Activated CD8-positive, alpha-beta memory T cell treated with anti-CD3 and anti-CD28 coated beads, Interleukin-2, amount 10 ng/mL, durations not matched to agents 7 days and 5 days (primary cell): Measurements from ENCODE around the gene STAT4. TPM values are rescaled to one million over a fixed set of nuclear protein-coding genes. Genes with fewer than 3 reads are reported as not detected.

Experiments
- ATAC-seq: fragments of 150-1000 bp; cut with Tn5 transposase; one replicate; pipeline ENCODE4 v1.10.0; 2021; ENCODE audit warnings: moderate library complexity
- CTCF ChIA-PET: fragments of 350-600 bp; sonication (Branson Sonifier 250); formaldehyde crosslinking; loops from one replicate; lab custom pipeline; 2021; ENCODE audit warnings: antibody characterized with exemption; lab: Charles Lee
- DNase-seq: peaks from one replicate; pipeline ENCODE4 v3.0.0-alpha.2; 2020
- H3K27ac Mint-ChIP-seq: one replicate; pipeline ENCODE4 v1.8.0; 2021; ENCODE audit warnings: mild to moderate bottlenecking, mixed read lengths
- H3K27me3 Mint-ChIP-seq: one replicate; pipeline ENCODE4 v1.8.0; 2021; ENCODE audit warnings: mixed read lengths
- H3K36me3 Mint-ChIP-seq: one replicate; pipeline ENCODE4 v1.8.0; 2021; ENCODE audit warnings: mild to moderate bottlenecking, mixed read lengths
- H3K4me1 Mint-ChIP-seq: one replicate; pipeline ENCODE4 v1.8.0; 2021; ENCODE audit warnings: mixed read lengths
- H3K4me3 Mint-ChIP-seq: one replicate; pipeline ENCODE4 v1.8.0; 2021; ENCODE audit warnings: mild to moderate bottlenecking, moderate library complexity, mixed read lengths
- H3K9me3 Mint-ChIP-seq: one replicate; pipeline ENCODE4 v1.8.0; 2022; ENCODE audit warnings: low read depth, mixed read lengths
- total RNA-seq, 2 experiments: library from RNA; stranded (reverse); gene quantifications; one replicate each; pipeline ENCODE4 v1.2.3, GENCODE V29; 2021

The STAT4 gene
- total RNA-seq, 2 experiments from 2014 or later, result 101 to 109 TPM

DNA sequence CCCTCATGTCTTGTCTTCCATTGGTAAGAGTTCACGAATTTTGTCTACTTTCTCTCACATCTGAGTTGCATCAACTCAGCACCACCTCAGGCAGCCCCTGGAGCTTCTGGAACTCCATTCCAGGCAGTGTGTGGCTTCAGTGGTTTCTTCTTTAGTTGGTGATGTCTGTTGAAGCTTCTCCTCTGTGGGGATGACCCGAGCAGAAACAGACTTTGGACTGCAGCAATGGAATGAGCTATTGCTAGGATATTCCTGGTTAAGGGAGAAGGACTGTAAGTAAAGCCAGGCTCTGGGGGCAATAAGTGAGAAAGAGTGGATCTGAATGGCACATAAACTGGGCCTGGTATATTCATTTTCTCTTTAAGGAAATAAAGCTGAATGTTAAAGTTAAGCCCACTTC is 32.3 kb upstream of the STAT4 start:
- ATAC-seq, result no peak
- Mint-ChIP-seq H3K4me3 (no peak overlapping the region), H3K27me3 (no peaks in the 10 kb centered on the region), H3K27ac (no peak overlapping the region), H3K36me3 (peaks cover 2% of the 10 kb centered on the region), H3K4me1 (peaks cover 1% of the 10 kb centered on the region), H3K9me3 (no peaks in the 10 kb centered on the region)
- CTCF ChIA-PET, result interaction anchor here (1.3 to 1.6 kb wide), 2 partner anchors 10 to 28 kb away, joined by 4 to 5 read pairs; no protein-coding TSS in a partner anchor
- no peak for DNase-seq

DNA sequence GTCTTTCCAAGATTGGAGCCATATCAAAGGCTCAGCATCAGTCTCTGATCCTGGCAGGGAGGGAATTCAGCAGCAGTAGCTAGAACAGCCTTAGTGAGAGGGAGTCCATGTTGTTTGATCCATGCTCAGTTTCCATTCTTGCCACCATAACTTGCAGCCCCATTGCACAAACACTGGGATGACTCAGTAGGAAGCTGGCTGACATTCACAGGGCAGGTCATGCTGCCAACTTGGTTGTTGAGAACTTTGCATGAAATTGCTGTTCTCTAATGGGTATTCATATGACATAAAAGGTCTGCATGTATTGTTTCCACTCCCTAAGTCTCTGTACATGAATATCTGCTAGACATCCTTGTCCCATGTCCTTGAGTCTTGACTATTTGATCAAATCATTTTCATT is 29.9 kb upstream of the STAT4 start:
- ATAC-seq, result no peak

DNA sequence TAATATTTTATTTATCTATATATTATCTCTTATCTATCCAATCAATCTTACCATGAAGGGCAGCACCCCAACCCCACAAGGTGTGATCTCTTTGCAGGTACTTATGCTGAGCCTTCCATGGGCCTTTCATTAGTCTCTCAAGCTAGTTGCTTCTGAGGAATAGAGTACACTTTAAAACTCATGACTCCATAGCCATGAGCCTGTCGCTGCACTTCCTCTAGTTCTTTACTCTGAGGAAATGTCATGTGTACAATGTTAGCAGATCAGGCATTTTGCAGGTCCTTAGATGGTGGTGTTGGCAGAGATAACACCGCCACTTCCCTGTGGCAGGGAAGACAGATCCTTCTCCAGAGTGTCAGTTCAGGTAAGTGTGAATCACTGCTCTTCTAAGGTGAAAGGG is 29.5 kb upstream of the STAT4 start:
- H3K9me3 Mint-ChIP-seq, result no peaks in the 10 kb centered on the region
- H3K4me1 Mint-ChIP-seq, result peaks cover 16% of the 10 kb centered on the region
- H3K4me3 Mint-ChIP-seq, result no peak overlapping the region
- no peak overlapping the region for H3K27ac Mint-ChIP-seq
- no peak for ATAC-seq
- CTCF ChIA-PET, result interaction anchor here (1.9 kb wide), 1 partner anchor 25 kb away, joined by 6 read pairs; no protein-coding TSS in a partner anchor
- no peaks in the 10 kb centered on the region for H3K27me3 Mint-ChIP-seq
- H3K36me3 Mint-ChIP-seq, result peaks cover 2% of the 10 kb centered on the region
- no peak for DNase-seq

More for the DNA sequence above, 29.9 kb upstream of the STAT4 start:
- Mint-ChIP-seq H3K4me1 (peaks cover 12% of the 10 kb centered on the region), H3K27ac (no peak overlapping the region), H3K36me3 (peaks cover 2% of the 10 kb centered on the region), H3K4me3 (no peak overlapping the region), H3K9me3 (no peaks in the 10 kb centered on the region), H3K27me3 (no peaks in the 10 kb centered on the region)
- CTCF ChIA-PET, result interaction anchor here (1.9 kb wide), 1 partner anchor 25 kb away, joined by 6 read pairs; no protein-coding TSS in a partner anchor
- DNase-seq, result no peak

DNA sequence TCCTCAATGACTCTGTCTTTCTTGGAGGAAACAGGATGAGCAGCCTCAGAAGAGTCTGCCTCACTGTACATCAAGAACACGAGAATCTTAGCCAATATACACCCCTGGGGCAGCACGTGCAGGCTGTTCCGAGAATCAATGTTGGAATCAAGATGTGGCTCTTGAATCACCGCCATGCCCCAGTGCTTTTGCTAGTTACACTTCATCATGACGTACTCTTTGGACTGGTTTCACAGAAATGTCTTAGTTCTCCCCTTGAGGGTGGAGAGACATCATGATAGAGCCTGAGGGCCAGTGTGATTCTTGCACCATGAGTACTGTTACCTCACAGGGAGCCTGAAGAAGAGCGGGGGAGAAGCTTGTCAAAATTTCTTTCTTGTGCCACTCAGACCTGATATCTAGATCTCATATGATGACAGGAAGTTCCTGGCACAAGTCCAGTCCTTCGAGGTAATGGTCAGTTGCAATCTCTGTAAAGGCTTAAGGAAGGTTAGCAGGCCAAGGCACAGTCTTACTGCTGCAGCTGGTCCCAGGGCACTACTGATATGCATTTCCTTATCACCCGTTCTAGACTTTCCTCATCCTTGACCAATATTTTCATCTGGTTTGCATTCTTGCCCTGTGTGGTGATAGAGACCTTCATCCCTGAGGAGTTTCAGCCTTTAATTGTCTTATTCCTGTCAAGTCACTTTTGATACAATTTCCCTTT is 28.2 kb upstream of the STAT4 start:
- CTCF ChIA-PET, result interaction anchor here (1.3 kb wide), 1 partner anchor 14 kb away, joined by 3 read pairs; no protein-coding TSS in a partner anchor
- DNase-seq, result no peak
- Mint-ChIP-seq H3K36me3 (peaks cover 2% of the 10 kb centered on the region), H3K4me1 (peaks cover 22% of the 10 kb centered on the region), H3K9me3 (no peaks in the 10 kb centered on the region), H3K27me3 (no peaks in the 10 kb centered on the region), H3K27ac (no peak overlapping the region), H3K4me3 (no peak overlapping the region)
- no peak for ATAC-seq

DNA sequence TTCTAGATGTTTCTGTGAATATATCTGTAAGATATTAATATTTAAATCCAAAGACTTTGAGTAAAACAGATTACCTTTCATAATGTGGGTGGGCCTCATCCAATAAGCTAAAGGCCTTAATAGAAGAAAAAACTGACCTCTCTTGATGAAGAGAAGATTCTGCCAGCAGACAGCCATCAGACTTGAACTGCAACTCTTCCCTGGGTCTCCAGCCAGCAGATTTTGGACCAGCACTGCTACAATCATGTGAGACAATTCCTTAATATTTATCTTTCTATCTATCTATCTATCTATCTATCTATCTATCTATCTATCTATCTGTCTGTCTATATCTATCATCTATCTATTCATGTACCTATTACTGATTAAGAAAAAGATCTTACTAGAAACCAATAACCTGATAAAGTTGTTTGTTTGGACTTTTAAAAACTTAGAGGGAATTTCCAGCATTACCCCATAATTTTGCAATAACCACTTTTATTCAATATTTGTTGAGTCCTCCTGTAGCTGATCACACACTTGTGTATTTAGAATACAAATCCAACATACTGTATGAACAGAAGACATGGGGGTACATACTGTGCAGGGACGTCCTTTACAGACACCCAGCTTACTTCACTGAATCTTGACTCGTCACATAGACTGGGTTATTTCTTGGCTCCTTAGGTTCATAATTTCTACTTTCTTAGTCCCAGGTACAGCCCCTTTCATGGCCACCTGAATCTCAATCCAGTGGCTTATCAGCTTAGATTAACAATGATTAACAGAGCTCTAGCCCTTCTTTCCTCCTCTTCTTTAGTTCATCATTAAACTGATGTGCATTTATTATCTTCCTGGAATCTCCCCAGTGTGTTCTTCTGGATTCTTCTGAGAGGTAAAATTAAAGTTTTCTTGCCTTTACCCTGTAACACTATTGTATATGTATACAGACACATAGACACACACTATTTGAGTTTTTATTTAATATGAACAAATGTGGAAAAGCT is 27.2 kb upstream of the STAT4 start:
- no peak overlapping the region for H3K4me3 Mint-ChIP-seq

DNA sequence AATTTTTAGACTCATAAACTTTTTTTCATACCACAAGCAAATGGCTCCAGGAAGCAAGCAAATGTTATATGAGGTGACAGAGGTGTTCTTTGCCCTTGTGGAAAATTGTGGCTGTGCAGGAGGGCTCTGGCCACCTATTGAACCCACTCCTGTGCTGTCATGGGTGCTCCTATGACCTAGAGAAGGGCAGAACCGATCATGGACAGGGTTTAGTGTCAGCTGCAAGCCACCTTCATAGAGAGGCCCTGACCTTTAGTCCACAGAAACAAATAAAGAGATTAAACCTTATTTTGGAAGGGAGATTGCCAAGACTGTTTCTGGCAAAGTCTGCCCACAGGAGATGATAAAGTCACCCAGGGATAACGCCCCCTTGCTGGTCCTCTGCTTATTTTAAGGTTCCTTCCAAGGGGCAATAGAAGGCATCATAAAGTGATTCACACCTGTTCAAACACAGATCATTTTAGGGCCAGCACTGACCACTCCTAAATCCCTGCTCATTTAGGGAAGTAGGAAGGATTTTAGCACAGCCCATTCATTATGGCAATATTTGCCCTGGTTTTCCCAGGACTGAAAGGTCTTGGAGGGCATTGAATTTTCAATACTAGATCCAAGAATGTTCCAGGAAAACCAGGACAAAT is 26.1 kb upstream of the STAT4 start:
- no peak overlapping the region for H3K4me3 Mint-ChIP-seq
- H3K9me3 Mint-ChIP-seq, result no peaks in the 10 kb centered on the region
- peak; percentile 70 for ATAC-seq
- CTCF ChIA-PET, result interaction anchor here (0.9 to 3.1 kb wide), 5 partner anchors 11 to 76 kb away, joined by 3 to 11 read pairs (median 3); no protein-coding TSS in a partner anchor
- peak overlapping the region; percentile 70 for H3K27ac Mint-ChIP-seq
- DNase-seq, result no peak
- no peaks in the 10 kb centered on the region for H3K27me3 Mint-ChIP-seq
- no peaks in the 10 kb centered on the region for H3K36me3 Mint-ChIP-seq
- peaks cover 33% of the 10 kb centered on the region for H3K4me1 Mint-ChIP-seq

More for the DNA sequence above, 27.2 kb upstream of the STAT4 start:
- ATAC-seq, result no peak
- CTCF ChIA-PET, result interaction anchor here (1.3 kb wide), 1 partner anchor 13 kb away, joined by 3 read pairs; no protein-coding TSS in a partner anchor
- Mint-ChIP-seq H3K27ac (no peak overlapping the region), H3K27me3 (no peaks in the 10 kb centered on the region), H3K9me3 (no peaks in the 10 kb centered on the region), H3K4me1 (peaks cover 28% of the 10 kb centered on the region), H3K36me3 (peaks cover 2% of the 10 kb centered on the region)
- DNase-seq, result no peak

DNA sequence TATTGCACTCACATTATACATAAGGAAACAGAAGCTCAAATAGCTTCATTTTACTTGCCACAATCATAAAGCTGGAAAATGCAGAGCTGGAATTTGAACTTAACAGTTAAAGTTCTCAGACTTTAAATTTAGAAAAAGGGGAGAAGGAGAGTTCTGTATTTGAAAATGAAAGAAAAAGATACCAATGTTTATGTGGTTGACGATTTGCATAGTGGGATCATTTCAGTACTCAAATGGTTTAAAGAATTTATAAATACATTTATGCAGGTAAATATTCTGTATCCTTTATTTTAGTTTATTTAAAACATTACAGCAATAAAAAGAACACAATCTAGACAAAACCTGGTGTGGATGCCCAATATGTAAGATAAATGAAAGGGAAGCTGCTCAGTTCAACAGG is 25.5 kb upstream of the STAT4 start:
- H3K36me3 Mint-ChIP-seq, result no peaks in the 10 kb centered on the region
- CTCF ChIA-PET, result interaction anchor here (0.9 to 3.1 kb wide), 6 partner anchors 11 to 379 kb away, joined by 3 to 11 read pairs (median 3); no protein-coding TSS in a partner anchor
- no peak for DNase-seq
- peak overlapping the region; percentile 35 for H3K4me3 Mint-ChIP-seq
- ATAC-seq, result no peak
- peak overlapping the region; percentile 70 for H3K27ac Mint-ChIP-seq
- H3K27me3 Mint-ChIP-seq, result no peaks in the 10 kb centered on the region
- peaks cover 37% of the 10 kb centered on the region for H3K4me1 Mint-ChIP-seq
- no peaks in the 10 kb centered on the region for H3K9me3 Mint-ChIP-seq

DNA sequence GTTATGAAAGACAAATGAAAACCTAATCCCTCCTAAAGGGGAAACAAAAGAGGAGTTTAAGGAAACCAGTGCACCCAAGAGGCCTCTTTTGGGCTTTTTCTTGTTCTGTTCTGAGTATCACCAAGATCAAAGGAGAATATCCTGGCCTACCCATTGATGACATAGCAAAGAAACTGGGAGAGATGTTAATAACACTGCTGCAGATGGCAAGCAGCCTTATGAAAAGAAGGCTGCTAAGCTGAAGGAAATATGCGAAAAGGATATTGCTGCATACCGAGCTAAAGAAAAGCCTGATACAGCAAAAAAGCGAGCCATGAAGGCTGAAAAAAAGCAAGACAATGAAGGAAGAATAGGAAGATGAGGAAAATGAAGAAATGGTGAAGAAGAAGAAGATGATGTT is 23.6 kb upstream of the STAT4 start:
- peaks cover 48% of the 10 kb centered on the region for H3K4me1 Mint-ChIP-seq
- H3K36me3 Mint-ChIP-seq, result no peaks in the 10 kb centered on the region
- no peaks in the 10 kb centered on the region for H3K9me3 Mint-ChIP-seq
- DNase-seq, result no peak
- CTCF ChIA-PET, result interaction anchor here (1.1 to 3.1 kb wide), 5 partner anchors 9 to 364 kb away, joined by 3 to 11 read pairs (median 8); no protein-coding TSS in a partner anchor
- H3K4me3 Mint-ChIP-seq, result no peak overlapping the region
- no peak for ATAC-seq
- H3K27me3 Mint-ChIP-seq, result no peaks in the 10 kb centered on the region
- H3K27ac Mint-ChIP-seq, result no peak overlapping the region

DNA sequence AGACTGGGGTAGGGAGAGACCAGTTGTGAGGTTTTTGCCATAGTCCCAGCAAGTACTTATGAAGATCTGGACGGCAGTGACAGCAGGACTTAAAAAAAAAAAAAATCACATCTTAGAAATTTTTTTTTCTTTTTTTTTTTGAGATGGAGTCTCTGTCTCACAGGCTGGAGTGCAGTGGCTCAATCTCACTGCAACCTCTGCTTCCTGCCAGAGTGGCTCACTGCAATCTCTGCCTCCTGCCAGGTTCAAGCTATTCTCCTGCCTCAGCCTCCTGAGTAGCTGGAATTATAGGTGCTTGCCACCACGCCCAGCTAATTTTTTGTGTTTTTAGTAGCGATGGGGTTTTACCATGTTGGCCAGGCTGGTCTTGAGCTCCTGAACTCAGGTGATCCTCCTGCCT is 22.4 kb upstream of the STAT4 start:
- ATAC-seq, result no peak
- Mint-ChIP-seq H3K4me1 (peaks cover 48% of the 10 kb centered on the region), H3K9me3 (no peaks in the 10 kb centered on the region), H3K27ac (no peak overlapping the region), H3K4me3 (no peak overlapping the region), H3K36me3 (no peaks in the 10 kb centered on the region), H3K27me3 (no peaks in the 10 kb centered on the region)
- CTCF ChIA-PET, result interaction anchor here (1.1 to 2.4 kb wide), 3 partner anchors 8 to 366 kb away, joined by 3 to 10 read pairs (median 4); no protein-coding TSS in a partner anchor
- no peak for DNase-seq

DNA sequence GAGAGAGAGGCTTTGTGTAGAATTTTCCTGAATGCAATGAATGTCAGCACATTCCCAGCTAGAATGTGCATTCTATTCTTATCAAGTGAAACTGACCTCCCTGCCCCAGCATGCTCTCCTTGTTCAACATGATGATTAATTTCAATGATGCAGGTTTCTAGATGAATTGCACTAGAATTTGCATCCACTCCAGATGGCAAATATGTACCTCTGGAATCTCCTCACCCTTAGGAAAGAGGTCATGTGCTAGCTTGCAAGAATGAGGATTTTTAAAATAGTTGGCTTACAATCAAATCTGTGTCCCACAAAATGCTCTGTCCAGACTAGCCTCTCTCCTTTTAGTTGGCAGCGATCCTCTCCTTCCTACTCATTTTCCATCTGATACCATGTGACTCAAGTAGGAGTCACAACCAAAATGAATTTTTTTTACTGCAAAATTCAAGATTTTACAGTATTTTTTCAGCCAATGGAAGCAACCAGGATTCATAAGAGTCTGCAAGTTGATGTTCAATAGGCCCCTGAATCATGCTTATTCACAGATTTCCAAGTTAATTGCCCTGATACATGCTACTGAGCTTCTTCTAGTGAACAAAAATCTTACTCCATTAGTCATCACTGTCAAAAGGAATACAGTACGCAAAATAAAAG is 21.0 kb upstream of the STAT4 start:
- CTCF ChIA-PET, result interaction anchor here (0.8 to 3.7 kb wide), 4 partner anchors 16 to 330 kb away, joined by 3 to 8 read pairs (median 6); no protein-coding TSS in a partner anchor
- no peak for ATAC-seq
- DNase-seq, result no peak
- Mint-ChIP-seq H3K4me1 (peaks cover 47% of the 10 kb centered on the region), H3K4me3 (no peak overlapping the region), H3K36me3 (peaks cover 1% of the 10 kb centered on the region), H3K9me3 (no peaks in the 10 kb centered on the region), H3K27me3 (no peaks in the 10 kb centered on the region), H3K27ac (no peak overlapping the region)

DNA sequence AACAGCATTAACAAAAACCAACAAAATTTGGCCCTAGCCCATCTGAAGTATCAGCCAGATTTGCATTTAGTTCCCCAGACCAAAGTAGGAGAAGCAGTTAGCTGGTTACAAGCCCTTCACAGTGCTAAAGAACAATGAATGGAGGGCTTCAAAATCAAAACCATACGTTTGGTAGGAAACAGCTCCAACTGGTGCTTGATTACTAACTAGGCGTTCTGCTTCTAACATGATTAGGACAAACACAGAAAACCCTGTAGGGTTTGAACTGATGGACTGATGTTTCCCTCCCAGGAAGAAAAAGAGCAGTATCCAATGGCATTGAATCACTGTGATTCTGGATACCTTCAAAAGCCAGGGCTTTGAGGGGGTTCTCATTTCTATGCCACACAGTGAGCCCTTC is 20.5 kb upstream of the STAT4 start:
- H3K27me3 Mint-ChIP-seq, result no peaks in the 10 kb centered on the region
- CTCF ChIA-PET, result interaction anchor here (1.6 to 3.7 kb wide), 4 partner anchors 16 to 321 kb away, joined by 4 to 8 read pairs (median 6); no protein-coding TSS in a partner anchor
- peaks cover 43% of the 10 kb centered on the region for H3K4me1 Mint-ChIP-seq
- no peak overlapping the region for H3K4me3 Mint-ChIP-seq
- no peaks in the 10 kb centered on the region for H3K9me3 Mint-ChIP-seq
- H3K36me3 Mint-ChIP-seq, result peaks cover 1% of the 10 kb centered on the region
- no peak for ATAC-seq
- H3K27ac Mint-ChIP-seq, result no peak overlapping the region
- DNase-seq, result no peak

DNA sequence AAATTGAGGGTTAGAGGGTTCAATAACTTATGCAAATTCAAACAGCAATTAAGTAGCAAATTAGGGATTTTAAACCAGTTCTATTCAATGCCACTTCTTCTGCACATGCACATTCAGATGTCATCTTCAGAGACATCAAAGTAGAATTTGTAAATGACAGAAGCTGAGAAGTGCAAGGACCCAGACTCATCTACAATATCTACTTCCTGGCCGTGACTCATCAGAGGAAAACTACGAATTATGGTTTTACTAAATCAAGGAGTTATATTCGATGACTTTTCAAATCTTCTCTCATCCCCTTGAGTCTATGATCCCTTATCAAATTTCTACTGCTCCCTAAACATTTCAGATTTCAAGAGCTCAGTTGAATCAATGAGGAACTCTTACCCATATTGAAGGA is 20.0 kb upstream of the STAT4 start:
- H3K27me3 Mint-ChIP-seq, result no peaks in the 10 kb centered on the region

More for the DNA sequence above, 20.0 kb upstream of the STAT4 start:
- Mint-ChIP-seq H3K4me3 (no peak overlapping the region), H3K4me1 (peaks cover 38% of the 10 kb centered on the region), H3K27ac (no peak overlapping the region), H3K36me3 (peaks cover 1% of the 10 kb centered on the region), H3K9me3 (no peaks in the 10 kb centered on the region)
- DNase-seq (no peak), ATAC-seq (no peak)
- CTCF ChIA-PET, result interaction anchor here (1.6 to 3.7 kb wide), 4 partner anchors 15 to 320 kb away, joined by 4 to 8 read pairs (median 6); no protein-coding TSS in a partner anchor
